AG10803 (cell line): ENCODE measurements around the gene RERE.

Source experiments
- DNase-seq: peaks from one replicate; pipeline ENCODE4 v3.0.0; 2010; ENCODE audit warnings: low read depth
- H3K4me3 ChIP-seq: 2 replicates; pipeline ENCODE4 v1.5.1; 2011; ENCODE audit warnings: mild to moderate bottlenecking, low read length, control low read depth
- TF ChIP-seq, protein P1 (sequence below): conservative IDR thresholded peaks from 2 replicates; pipeline ENCODE4 v1.5.1; 2011; ENCODE audit warnings: mild to moderate bottlenecking, low read length, control low read depth, inconsistent platforms

The RERE gene

DNA sequence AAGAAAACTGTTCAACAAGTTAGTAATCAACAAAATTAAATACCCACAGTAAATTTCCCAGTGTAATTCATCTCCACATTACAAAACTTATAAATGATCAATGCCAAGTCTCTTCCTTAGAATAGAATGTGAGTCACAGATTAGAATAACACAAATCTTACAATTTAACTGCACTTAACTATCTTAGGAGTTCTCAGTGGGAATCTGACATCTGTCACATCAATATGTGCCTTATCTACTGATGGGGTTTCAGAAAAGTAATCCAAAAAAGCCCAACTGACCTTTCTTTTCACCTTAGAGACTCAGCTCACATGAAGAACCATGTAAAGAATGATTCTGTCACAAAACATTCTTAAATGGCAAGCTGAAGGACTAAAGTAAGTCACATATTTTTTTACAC, 141.4 kb downstream of the RERE start:
- DNase-seq: no peak
- TF ChIP-seq, protein P1, sequence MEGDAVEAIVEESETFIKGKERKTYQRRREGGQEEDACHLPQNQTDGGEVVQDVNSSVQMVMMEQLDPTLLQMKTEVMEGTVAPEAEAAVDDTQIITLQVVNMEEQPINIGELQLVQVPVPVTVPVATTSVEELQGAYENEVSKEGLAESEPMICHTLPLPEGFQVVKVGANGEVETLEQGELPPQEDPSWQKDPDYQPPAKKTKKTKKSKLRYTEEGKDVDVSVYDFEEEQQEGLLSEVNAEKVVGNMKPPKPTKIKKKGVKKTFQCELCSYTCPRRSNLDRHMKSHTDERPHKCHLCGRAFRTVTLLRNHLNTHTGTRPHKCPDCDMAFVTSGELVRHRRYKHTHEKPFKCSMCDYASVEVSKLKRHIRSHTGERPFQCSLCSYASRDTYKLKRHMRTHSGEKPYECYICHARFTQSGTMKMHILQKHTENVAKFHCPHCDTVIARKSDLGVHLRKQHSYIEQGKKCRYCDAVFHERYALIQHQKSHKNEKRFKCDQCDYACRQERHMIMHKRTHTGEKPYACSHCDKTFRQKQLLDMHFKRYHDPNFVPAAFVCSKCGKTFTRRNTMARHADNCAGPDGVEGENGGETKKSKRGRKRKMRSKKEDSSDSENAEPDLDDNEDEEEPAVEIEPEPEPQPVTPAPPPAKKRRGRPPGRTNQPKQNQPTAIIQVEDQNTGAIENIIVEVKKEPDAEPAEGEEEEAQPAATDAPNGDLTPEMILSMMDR: no peak
- H3K4me3 ChIP-seq: no peak overlapping the region

DNA sequence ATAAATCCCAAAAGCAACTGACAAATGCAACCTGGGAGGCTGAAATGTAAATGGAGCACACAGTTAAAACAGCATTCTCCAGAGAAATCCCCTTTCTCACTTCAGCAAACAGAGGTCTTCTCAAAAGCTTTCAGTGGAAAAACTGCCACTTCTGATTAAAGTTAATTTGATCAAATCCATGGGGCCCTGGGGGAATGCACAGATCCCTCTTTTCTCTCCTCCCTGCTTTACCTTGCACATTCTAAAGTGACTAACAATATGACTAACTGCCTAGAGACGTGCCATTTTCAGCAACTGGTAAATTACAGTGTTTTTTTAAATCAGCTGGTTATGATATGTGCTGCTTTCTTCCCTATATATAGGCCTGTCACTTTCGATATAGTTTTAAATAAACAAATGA, 142.5 kb downstream of the RERE start:
- no peak overlapping the region for H3K4me3 ChIP-seq
- TF ChIP-seq, protein P1: no peak
- no peak for DNase-seq

DNA sequence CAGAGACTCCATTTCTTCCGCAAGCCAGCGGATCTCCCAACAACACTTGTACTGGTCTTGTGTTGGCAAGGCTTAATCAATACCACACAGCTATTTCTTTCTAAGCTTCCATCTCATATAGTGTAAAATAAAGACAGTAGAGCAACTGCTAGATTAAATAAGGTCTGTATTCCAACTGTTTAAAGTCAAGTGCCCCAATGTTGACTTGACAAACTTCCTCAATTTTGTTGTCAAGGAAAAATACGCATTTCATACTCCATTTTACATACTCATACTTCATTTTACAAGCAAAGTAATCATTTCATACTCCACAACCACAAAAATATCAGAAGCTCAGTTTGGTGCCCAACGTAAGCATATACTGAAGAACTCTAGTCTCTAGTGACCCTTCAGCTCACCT, 143.0 kb downstream of the RERE start:
- TF ChIP-seq, protein P1: no peak
- no peak for DNase-seq
- no peak overlapping the region for H3K4me3 ChIP-seq

DNA sequence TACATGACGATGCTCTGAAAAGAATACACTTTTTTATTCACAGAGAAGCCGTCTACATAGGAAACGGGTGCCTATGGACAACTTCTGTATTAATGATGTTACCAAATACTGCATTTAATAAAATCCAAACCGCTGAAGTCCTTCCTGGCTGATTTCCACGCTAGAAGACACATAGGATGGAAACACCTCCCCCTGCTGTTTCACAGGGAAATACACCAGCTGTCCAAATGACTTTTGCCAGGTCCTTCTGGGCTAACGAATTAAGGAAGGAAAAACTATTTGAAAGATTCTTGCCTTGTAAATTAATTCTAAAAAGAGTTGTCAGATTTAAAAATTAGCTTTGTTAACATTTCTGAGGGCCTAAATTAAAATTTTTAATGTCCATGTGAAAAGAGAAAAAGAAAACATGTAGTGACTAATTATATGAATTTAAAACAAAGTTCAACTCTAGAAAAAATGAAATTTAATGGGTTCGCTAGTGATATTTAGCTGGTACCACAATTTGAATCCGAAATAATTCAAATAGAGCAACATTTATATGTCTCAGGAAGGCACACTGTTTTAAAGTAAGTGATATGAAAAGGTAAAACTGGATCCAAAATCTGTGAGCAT, 146.0 kb downstream of the RERE start:
- H3K4me3 ChIP-seq: no peak overlapping the region
- peak; percentile 75 for DNase-seq
- TF ChIP-seq, protein P1: peak; percentile 88

DNA sequence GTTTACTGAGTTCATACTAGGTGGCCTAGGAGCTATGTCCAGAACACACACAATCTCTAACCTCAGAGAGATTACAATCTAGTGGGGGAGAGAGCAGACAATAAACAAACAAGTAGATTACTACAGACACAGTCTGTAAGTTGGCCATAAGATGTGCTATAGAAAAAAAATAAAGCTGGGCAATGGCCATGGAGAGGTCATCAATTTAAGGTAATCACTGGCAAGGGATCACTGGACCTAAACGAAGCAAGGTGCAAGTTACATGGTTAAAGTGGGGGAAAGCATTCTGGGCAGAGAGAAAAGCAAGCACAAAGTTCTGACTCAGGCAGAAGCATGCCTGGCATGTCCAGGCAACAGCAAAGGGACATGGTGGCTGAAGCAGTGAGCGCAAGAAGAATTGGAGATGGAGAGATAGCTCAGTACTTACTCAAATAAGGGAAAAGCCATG, 147.0 kb downstream of the RERE start:
- no peak overlapping the region for H3K4me3 ChIP-seq
- TF ChIP-seq, protein P1: no peak
- peak; percentile 37 for DNase-seq

DNA sequence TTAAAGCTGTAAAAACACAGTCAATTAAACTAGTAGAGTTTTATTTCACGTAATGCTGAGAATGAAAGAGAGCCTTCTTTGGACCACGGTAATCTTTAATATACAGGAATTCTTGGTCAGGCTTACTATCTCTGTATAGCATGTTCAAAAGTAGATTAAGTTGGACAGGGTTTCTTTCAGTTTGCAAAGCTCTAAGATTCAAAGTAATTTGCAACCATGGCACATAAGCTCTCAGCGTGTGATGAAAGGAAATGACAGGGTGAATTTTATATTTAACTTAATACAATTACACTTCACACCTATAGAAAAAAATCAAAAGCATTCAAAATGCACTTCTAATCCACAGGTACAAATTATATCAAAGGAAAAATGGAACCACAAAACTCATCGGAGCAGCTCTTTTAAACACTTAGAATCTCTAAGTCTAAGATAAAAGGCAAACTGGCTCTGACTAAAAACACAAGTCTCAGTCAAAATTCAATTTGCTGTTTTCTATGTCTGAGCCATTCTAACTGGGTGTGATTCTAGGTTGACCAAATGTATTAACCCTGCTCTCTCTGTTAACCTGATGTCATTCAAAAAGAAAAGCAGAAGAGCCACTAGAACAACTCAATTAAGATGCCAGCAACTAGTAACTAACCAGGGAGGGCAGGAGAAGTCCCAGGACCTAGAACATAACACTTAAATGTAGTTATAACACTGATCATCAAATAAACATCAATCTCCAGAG, 147.7 kb downstream of the RERE start:
- DNase-seq: no peak
- TF ChIP-seq, protein P1: no peak
- no peak overlapping the region for H3K4me3 ChIP-seq
